GM18502 (cell line): Measurements from ENCODE around the gene PCP4.
"Not testable (repeated sequence)": the region's sequence is repeated elsewhere in the genome, so short reads cannot be mapped to it uniquely, and the experiment has no call there.

ENCODE experiments used
- ATAC-seq: cut with Tn5 transposase; IDR thresholded peaks from one replicate; pipeline ENCODE4 v1.9.1; 2021; ENCODE audit warnings: mild to moderate bottlenecking; ENCODE audit not compliant: unreplicated experiment, poor library complexity

PCP4 gene

GRCh38 chr21:39860600-39860999 is 6.6 kb upstream of the PCP4 start:
- no peak for ATAC-seq

GRCh38 chr21:39863111-39863510 is 4.1 kb upstream of the PCP4 start:
- no peak for ATAC-seq

- ATAC-seq, result no peak
Observed at GRCh38 chr21:39866093-39866492, 1.1 kb upstream of the PCP4 start.

GRCh38 chr21:39869141-39869818 is 2.0 kb downstream of the PCP4 start:
- no peak for ATAC-seq

- no peak for ATAC-seq
Observed at GRCh38 chr21:39873687-39874086, 6.4 kb downstream of the PCP4 start.

- ATAC-seq, result no peak
Observed at GRCh38 chr21:39874206-39874605, 7.0 kb downstream of the PCP4 start.

- ATAC-seq, result no peak
Observed at GRCh38 chr21:39874759-39875158, 7.5 kb downstream of the PCP4 start.

- no peak for ATAC-seq
Observed at GRCh38 chr21:39881661-39882060, 14.4 kb downstream of the PCP4 start.

- no peak for ATAC-seq
Observed at GRCh38 chr21:39882151-39882838, 15.1 kb downstream of the PCP4 start.

GRCh38 chr21:39882839-39883195 is 15.6 kb downstream of the PCP4 start:
- ATAC-seq, result no peak

GRCh38 chr21:39885119-39885848 is 18.0 kb downstream of the PCP4 start:
- no peak for ATAC-seq

- no peak for ATAC-seq
Observed at GRCh38 chr21:39888848-39889247, 21.6 kb downstream of the PCP4 start.

- no peak for ATAC-seq
Observed at GRCh38 chr21:39891111-39891510, 23.9 kb downstream of the PCP4 start.

GRCh38 chr21:39891863-39892262 is 24.6 kb downstream of the PCP4 start:
- ATAC-seq, result not testable (repeated sequence)

GRCh38 chr21:39900491-39900890 is 33.3 kb downstream of the PCP4 start:
- ATAC-seq, result no peak

- ATAC-seq, result no peak
Observed at GRCh38 chr21:39900911-39901310, 33.7 kb downstream of the PCP4 start.

- ATAC-seq, result no peak
Observed at GRCh38 chr21:39902986-39903385, 35.7 kb downstream of the PCP4 start.

- ATAC-seq, result no peak
Observed at GRCh38 chr21:39904457-39904856, 37.2 kb downstream of the PCP4 start.

GRCh38 chr21:39908265-39908923 is 41.2 kb downstream of the PCP4 start:
- ATAC-seq, result no peak

GRCh38 chr21:39911286-39912199 is 44.3 kb downstream of the PCP4 start:
- no peak for ATAC-seq
